GM12801 (cell line): ENCODE results near the gene GGA1.

Experiments
- TF ChIP-seq, protein P1 (sequence below): IDR thresholded peaks from one replicate; pipeline ENCODE4 v1.5.1; 2011; ENCODE audit warnings: control low read depth; ENCODE audit not compliant: insufficient read length; ENCODE audit errors: extremely low read depth

GGA1 gene

GRCh38 chr22:37563153-37564081, 45.2 kb upstream of the GGA1 start:
- TF ChIP-seq, protein P1, sequence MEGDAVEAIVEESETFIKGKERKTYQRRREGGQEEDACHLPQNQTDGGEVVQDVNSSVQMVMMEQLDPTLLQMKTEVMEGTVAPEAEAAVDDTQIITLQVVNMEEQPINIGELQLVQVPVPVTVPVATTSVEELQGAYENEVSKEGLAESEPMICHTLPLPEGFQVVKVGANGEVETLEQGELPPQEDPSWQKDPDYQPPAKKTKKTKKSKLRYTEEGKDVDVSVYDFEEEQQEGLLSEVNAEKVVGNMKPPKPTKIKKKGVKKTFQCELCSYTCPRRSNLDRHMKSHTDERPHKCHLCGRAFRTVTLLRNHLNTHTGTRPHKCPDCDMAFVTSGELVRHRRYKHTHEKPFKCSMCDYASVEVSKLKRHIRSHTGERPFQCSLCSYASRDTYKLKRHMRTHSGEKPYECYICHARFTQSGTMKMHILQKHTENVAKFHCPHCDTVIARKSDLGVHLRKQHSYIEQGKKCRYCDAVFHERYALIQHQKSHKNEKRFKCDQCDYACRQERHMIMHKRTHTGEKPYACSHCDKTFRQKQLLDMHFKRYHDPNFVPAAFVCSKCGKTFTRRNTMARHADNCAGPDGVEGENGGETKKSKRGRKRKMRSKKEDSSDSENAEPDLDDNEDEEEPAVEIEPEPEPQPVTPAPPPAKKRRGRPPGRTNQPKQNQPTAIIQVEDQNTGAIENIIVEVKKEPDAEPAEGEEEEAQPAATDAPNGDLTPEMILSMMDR: no peak

DNA sequence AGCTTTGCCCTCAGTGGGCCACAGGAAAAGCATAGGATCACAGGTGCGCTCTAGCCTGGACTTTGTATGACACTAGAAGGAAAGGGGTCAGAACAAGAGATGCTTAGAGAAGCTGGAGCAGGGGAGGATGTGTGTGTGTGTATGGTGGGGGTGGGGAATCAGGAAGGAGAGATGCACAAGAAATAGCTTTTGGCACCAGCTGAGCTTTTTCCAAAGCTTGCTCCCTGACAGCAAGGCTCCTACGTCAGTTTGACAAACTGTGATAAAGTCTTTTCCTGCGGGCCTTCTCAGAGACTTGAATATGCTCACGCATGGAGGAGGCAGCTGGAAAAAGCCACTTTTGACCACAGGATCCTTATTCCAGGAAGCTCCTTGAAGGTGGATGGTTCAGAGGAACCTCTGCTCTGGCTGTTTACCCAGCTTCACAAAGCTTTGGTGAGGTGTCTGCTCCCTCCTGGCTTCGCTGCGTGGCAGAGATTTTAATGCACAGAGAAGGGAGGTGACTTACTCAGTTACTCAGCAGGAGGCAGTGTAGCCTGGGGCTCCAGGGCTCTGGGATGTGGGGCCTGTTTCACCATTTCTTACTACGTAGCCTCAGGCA, 44.4 kb upstream of the GGA1 start:
- TF ChIP-seq, protein P1: no peak

- TF ChIP-seq, protein P1: no peak
These were observed 42.8 kb upstream of the GGA1 start for GRCh38 chr22:37565830-37566229.

GRCh38 chr22:37566329-37566837, 42.3 kb upstream of the GGA1 start:
- TF ChIP-seq, protein P1: no peak

DNA sequence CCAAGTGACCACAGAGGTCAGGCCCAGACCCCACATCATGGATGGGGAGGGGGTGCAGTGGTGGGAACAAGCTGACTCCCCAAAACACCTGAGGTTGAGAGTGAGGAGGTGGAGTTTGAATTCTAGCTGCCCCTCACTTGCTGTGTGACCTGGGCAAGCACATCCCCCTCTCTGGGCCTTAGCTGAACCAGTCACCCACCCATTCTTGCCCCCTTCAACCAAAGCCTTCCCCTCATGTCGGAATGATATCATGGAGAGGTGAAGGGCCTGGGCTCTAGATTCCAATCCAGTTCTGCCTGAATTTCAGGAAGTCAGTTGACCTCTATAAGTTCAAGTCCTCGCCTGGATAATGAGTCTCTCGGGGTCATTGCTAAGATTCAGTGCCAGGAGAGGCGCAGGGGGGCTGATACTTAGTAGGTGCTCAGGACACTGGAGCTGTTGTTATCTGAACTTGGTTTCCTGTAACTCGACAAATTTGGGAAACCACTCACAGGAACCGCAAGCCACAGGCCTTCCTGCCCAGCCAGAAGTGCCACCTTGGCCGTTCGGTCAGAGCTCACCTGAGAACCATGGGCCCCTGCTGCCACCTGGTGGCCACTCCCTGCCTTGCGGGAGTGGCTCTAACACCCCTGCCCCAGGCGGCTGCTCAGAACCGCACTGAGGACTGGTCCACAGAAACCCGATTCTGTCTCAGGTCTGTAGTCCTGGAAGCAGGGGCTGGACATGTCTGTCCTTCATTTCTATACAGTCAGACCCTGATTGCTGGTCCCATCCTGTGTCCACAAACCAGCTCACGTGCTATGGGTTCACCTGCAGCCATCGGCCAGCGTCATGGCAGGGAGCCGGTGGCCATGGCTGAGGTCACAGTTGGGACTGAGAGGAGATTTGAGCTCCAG, 41.5 kb upstream of the GGA1 start:
- TF ChIP-seq, protein P1: peak; percentile 56

DNA sequence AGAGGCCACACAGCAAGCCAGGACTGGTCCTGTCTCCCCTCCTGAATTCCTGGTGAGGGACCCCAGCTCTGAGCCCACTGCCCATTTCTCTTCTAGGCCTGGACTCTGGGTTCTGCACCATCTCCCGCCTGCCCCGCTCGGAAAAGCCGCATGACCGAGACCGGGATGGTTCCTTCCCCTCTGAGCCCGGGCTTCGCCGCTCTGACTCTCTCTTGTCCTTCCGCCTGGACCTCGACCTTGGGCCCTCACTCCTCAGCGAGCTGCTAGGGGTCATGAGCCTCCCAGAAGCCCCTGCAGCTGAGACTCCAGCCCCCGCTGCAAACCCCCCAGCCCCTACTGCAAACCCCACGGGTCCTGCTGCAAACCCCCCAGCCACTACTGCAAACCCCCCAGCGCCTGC, 40.6 kb upstream of the GGA1 start:
- TF ChIP-seq, protein P1: no peak

GRCh38 chr22:37568448-37569008, 40.1 kb upstream of the GGA1 start:
- TF ChIP-seq, protein P1: no peak
